CD1c-positive myeloid dendritic cell (primary cell): ENCODE data around the gene CEP135.

Experiments used
- DNase-seq: peaks from one replicate; pipeline ENCODE4 v3.0.0-alpha.2; 2016; ENCODE audit errors: extremely low spot score

Gene CEP135

GRCh38 chr4:56080384-56080783 lies 131.6 kb downstream of the CEP135 start:
- no peak for DNase-seq

DNA sequence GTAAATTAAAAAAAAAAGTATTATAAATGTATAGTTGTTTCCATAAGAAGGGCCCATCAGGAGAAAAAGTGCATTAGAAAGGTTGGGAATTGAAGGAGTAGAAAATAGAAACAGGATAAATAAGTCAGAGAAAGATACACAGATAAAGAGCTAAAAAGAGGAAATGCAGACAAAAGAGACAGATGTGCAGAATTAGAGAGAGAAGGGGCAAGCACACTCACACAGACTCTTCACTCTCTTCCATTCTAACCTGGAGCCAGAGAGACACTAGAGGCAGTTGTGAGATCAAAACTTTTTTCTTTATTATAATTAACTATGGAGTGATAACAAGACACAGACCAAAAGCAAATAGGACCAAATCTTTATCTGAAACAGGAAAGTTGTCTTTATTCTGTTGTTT lies 134.1 kb downstream of the CEP135 start:
- DNase-seq: no peak
